GM12864 (cell line): ENCODE data around the gene CTNNBL1.

Experiments used
- DNase-seq: peaks from one replicate; pipeline ENCODE4 v3.0.0-alpha.2; 2011; ENCODE audit warnings: low read depth
- H3K4me3 ChIP-seq: 2 replicates; pipeline ENCODE4 v1.5.1; 2011; ENCODE audit warnings: mild to moderate bottlenecking, low read depth, low read length, control low read depth
- CTCF ChIP-seq: IDR thresholded peaks from 2 replicates; pipeline ENCODE4 v1.5.1; 2011; ENCODE audit warnings: low read depth, mild to moderate bottlenecking, moderate library complexity, low read length, control low read depth, inconsistent platforms; ENCODE audit errors: missing control alignments

Gene CTNNBL1

DNA sequence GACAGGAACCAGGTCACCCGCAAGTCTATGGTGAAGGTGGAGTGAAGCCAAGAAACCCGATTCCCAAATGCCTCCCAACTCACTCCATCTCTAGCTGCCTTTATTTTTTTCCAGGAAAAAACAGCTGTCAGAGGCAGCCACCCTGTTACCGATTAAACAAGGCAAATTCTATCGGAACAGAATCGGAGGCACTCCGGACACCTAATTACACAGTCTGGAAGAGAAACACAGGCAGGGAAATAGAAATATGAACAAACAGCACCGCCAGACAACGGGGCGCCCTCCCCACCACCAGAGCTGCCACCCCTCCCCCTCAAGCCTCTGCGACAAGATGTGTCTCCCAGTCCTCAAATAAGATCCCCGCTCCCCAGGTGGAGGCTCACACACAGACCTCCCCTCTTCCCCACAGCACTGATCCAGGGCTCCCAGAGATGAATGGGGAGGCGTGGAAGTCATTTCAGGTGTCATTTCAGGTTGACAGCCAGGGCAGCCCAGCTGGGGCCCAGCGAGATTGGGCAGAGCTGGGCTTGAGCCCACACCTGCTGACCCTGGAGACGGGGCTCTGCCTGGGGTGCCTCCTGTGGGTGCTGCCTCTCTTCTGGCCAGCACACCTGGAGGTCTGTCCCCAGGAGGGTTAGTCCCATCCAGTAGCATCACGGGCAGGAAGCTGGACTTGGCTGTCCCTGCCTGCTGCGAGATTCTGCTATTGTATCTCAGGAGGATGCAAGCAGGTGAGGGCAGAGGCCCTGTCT is 189.3 kb downstream of the CTNNBL1 start:
- no peak for TF ChIP-seq CTCF
- no peak overlapping the region for H3K4me3 ChIP-seq
- no peak for DNase-seq

- no peak for TF ChIP-seq CTCF
- DNase-seq = no peak
- no peak overlapping the region for H3K4me3 ChIP-seq
Observed at GRCh38 chr20:37885042-37885441, 191.2 kb downstream of the CTNNBL1 start.

DNA sequence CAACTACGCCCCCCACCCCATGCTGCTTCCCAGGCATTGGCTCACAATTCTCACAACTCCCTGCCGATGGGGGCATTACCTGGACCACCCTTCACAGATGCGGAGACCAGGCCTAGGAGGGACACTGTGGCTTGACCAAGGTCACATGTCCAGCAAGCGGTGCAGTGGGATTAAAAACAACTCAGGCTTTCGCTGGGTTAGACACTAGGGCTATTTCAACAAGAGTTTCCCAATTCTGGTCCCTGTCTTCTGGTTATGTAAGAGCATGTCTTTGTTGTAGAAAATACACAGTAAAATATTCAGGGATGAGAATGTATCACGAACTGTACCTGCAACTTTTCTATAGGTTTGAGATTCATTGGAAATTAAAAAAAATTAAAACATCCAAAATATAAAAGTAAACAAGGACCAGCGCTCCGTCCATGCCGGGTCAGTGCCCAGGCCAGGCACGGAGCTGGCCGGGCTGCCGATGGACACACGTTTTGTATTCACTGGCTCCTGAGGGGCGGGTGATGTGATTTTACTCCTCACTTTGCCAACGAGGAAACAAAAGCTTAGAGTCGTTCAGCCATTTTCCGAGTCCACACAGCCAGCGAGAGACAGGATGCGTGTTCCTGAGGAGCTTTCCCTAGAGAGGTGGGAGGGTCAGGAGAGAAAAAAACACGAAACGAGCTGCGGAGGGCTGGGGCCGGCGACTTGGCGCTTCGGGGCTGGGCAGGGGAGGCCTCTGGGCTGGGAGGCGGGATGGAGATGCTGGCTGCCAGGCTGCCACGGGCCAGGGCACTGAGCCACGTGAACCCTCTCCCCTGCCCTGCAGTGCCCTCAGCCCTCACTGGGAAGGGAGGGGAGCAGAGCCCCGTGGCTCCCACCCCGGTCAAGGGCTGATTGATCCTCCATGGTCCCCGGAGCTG is 192.0 kb downstream of the CTNNBL1 start:
- no peak for TF ChIP-seq CTCF
- no peak overlapping the region for H3K4me3 ChIP-seq
- DNase-seq = no peak

DNA sequence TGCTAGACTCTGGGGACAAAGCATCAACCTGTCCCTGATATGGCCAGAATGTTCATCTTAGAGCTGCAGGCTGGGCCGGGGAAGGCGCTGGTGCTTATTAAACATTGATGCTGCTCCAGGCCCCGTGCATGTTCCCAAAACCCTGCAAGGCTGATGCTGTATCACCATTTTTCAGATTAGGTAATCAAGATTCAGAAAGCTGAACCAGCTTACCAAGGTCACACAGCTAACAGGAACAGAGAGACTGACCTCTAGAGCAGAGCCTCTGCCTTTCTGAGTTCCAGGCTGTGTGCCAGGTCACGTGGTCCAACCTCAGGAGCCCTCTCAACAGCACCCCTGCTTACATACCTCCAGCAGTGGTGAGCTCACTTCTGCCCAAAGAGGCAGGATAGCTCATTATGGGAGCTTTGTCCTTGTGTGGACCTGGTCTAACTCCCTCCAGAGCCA is 193.0 kb downstream of the CTNNBL1 start:
- no peak for TF ChIP-seq CTCF
- no peak for DNase-seq
- H3K4me3 ChIP-seq = no peak overlapping the region

DNA sequence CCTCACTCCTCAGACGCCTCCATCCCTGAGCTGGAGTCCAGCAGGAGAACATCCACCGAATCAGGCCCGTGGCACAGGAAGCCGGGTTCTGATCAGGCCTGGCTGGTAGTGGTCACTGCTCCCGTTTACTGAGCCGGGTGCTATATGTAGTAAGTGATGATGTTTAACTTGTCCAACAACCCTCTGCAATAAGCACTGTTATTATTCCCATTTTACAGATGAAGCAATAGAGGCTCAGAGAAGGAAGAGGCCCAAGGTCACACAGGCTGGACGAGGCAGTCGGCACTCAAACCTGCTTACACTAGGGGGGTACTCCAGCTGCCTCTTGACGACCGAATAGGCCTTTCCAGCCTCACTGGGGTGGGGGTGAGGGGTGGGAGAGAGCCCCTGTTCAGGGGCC is 194.8 kb downstream of the CTNNBL1 start:
- no peak for TF ChIP-seq CTCF
- no peak overlapping the region for H3K4me3 ChIP-seq
- DNase-seq = no peak

DNA sequence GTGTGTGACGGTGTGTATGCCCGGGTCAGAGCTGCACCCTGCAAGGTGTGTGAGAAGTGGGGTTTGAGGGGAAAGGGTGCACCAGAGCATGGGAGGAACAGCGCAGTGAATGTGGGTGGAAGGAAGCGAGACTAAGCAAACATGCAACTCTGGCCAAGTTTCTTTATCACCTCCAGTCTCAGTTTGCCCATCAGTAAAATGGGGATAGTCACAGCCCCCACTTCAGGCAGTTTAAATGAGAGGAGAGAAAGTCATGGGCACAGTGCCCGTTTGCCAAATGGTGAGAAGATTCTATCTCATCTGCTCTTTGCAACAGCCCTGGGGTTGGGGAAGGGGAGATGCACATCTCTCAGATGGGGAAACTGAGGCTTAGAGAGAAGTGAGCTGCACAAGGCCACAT is 196.3 kb downstream of the CTNNBL1 start:
- peak; percentile 25 for DNase-seq
- TF ChIP-seq CTCF = no peak
- no peak overlapping the region for H3K4me3 ChIP-seq
